ENCODE results near the gene SLC22A7. TPM values are rescaled to one million over a fixed set of nuclear protein-coding genes. Genes with fewer than 3 reads are reported as not detected.

The SLC22A7 gene
- total and polyA plus RNA-seq, 7 donors, result not detected

DNA sequence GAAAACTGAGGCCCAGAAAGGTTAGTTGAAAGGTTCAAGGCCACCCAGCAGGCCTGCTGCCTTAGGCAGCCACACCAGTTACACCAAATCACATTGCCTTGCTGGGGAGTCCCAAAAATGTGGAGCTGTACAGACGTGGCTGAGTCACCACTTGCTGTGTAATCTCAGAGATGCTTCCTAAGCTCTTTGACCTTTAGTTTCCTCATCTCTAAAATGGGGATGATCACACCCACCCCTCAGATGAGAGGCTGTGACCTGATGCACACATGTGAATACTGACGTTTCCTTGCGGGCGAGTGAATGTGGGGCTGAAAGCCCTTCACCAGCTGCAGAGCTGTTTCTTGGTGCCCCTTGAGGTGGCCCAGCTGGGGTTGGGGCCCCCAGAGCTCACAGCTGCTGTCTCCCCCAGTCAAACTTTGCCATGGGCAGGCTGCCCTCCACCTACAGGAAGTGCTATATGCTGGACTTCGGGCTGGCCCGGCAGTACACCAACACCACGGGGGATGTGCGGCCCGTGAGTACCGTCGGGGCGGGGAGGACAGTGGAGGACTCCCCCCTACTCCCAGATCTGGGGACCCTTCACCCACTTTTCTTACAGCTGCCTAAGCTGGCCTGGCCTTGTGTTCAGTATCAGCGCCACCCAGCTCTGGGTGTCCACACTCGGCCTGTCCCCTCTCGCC is 43.8 kb upstream of the SLC22A7 start:
- Histone ChIP-seq H3K27ac (no peak overlapping the region), H3K36me3 (no peaks in the 10 kb centered on the region), H3K9me3 (no peaks in the 10 kb centered on the region), H3K4me3 (no peak overlapping the region), H3K27me3 (peaks cover 0 to 33% (median 3%) of the 10 kb centered on the region in 3 donors), H3K4me1 (no peaks in the 10 kb centered on the region)
- intact Hi-C loops (cut with DNase I), result no loop called here
- no peak for DNase-seq
- TF ChIP-seq POLR2A (IDR thresholded peaks at IDR 0.05) (no peak), POLR2AphosphoS5 (IDR thresholded peaks at IDR 0.05) (no peak), EP300 (IDR thresholded peaks at IDR 0.05) (no peak)
- TF ChIP-seq, protein P1, sequence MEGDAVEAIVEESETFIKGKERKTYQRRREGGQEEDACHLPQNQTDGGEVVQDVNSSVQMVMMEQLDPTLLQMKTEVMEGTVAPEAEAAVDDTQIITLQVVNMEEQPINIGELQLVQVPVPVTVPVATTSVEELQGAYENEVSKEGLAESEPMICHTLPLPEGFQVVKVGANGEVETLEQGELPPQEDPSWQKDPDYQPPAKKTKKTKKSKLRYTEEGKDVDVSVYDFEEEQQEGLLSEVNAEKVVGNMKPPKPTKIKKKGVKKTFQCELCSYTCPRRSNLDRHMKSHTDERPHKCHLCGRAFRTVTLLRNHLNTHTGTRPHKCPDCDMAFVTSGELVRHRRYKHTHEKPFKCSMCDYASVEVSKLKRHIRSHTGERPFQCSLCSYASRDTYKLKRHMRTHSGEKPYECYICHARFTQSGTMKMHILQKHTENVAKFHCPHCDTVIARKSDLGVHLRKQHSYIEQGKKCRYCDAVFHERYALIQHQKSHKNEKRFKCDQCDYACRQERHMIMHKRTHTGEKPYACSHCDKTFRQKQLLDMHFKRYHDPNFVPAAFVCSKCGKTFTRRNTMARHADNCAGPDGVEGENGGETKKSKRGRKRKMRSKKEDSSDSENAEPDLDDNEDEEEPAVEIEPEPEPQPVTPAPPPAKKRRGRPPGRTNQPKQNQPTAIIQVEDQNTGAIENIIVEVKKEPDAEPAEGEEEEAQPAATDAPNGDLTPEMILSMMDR (IDR thresholded peaks at IDR 0.05), result no peak
- 87 to 91% methylated on average over 15 of the region's 15 CpGs for WGBS, 2 donors

DNA sequence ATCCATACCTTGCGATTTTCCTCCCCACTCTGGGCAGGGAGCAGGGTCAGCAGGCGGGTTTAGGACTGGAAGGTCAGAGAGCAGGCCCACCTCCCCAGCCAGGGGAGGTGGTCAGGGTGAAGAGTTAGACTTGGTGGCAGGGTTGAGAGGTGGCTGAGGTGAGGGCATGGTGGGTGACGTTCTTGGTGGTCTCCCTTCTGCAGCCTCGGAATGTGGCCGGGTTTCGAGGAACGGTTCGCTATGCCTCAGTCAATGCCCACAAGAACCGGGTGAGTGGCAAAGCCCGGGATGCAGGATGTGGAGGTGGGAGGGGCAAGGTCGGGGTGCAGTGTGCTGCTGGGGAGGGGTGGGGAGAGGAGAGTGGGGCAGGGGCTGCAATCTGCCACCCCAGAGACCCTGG is 43.2 kb upstream of the SLC22A7 start:
- WGBS, 2 donors, result 84 to 87% methylated on average over 11 of the region's 11 CpGs
- peaks cover 0 to 33% (median 3%) of the 10 kb centered on the region in 3 donors for H3K27me3 ChIP-seq
- intact Hi-C loops (cut with DNase I), result no loop called here
- no peak for TF ChIP-seq POLR2AphosphoS5 (IDR thresholded peaks at IDR 0.05)
- H3K4me1 ChIP-seq, result no peaks in the 10 kb centered on the region
- no peaks in the 10 kb centered on the region for H3K36me3 ChIP-seq
- H3K4me3 ChIP-seq, result no peak overlapping the region
- no peak for DNase-seq
- H3K27ac ChIP-seq, result no peak overlapping the region
- H3K9me3 ChIP-seq, result no peaks in the 10 kb centered on the region

DNA sequence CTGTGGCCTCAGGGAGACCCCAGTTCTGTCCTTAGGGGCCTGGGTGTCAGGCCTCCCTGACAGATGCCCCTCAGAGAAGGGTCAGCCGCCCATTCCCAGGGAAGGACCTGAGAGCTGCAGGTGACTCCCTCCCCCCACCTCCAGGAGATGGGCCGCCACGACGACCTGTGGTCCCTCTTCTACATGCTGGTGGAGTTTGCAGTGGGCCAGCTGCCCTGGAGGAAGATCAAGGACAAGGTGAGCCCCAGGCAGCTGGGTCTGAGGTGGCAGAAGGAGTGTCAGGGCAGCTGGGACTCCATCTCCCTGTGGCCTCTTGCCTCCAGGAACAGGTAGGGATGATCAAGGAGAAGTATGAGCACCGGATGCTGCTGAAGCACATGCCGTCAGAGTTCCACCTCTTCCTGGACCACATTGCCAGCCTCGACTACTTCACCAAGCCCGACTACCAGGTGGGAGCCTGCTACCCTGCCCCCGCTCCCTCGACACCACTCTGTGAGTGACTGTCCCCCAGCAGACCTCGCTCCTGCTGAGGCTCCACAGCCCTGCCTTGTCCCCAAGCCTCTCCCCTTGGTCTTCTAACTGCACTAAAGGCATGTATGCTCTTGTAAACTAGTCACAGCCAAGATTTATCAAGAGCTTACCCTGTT is 42.5 kb upstream of the SLC22A7 start:
- H3K4me1 ChIP-seq, result no peaks in the 10 kb centered on the region
- H3K27ac ChIP-seq, result no peak overlapping the region
- H3K27me3 ChIP-seq, result peaks cover 0 to 33% (median 3%) of the 10 kb centered on the region in 3 donors
- no peaks in the 10 kb centered on the region for H3K36me3 ChIP-seq
- WGBS, 2 donors, result 82% methylated on average over 11 of the region's 11 CpGs
- intact Hi-C loops (cut with DNase I), result no loop called here
- no peak for DNase-seq
- H3K4me3 ChIP-seq, result no peak overlapping the region
- H3K9me3 ChIP-seq, result no peaks in the 10 kb centered on the region
- TF ChIP-seq, protein P1 (IDR thresholded peaks at IDR 0.05), result no peak
- TF ChIP-seq POLR2A (IDR thresholded peaks at IDR 0.05) (no peak), POLR2AphosphoS5 (IDR thresholded peaks at IDR 0.05) (no peak), EP300 (IDR thresholded peaks at IDR 0.05) (no peak)

DNA sequence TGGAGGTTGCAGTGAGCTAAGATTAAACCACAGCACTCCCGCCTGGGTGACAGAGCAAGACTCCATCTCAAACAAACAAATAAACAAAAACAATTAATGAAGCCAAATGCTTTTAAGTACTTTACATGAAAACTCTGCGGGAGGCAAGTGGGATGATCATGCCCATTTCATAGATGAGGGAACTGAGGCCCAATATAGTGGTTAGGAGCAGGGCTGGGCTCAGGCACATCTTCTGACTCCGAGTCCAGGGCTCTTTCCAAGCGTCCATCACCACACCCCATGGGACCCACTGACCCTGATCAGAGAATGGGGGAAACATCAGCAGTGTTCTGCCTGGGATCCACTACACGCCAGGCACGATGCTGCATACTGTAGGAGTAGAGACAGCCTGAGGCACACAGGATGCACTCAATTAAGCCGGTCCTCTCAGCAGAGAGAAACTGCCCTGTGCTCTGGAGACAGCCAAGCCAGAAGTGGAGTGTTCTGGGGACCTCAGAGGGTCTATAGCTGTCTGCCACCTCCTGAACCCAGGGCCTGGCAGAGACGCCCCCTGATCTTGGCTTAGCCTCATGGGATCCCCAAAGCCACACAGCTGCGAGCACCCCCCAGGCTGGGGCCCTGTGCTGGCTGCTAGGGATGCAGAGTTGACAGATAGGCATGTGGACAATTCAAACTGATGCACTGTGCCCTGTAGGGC is 41.2 kb upstream of the SLC22A7 start:
- Histone ChIP-seq H3K4me1 (no peaks in the 10 kb centered on the region), H3K4me3 (no peak overlapping the region), H3K9me3 (no peaks in the 10 kb centered on the region), H3K27me3 (peaks cover 0 to 24% (median 0%) of the 10 kb centered on the region in 3 donors), H3K36me3 (no peaks in the 10 kb centered on the region), H3K27ac (no peak overlapping the region)
- intact Hi-C loops (cut with DNase I), result no loop called here
- DNase-seq, result no peak
- WGBS, 2 donors, result 89 to 90% methylated on average over 9 of the region's 9 CpGs
- TF ChIP-seq EP300 (IDR thresholded peaks at IDR 0.05) (no peak), POLR2AphosphoS5 (IDR thresholded peaks at IDR 0.05) (no peak), POLR2A (IDR thresholded peaks at IDR 0.05) (no peak)
- TF ChIP-seq, protein P1 (IDR thresholded peaks at IDR 0.05), result no peak

Data from sigmoid colon (tissue), 7 donors.